BLaER1 (cell line): ENCODE measurements around the gene ARPC2.

Source experiments
- H3K27ac ChIP-seq: shearing (Covaris generic); formaldehyde crosslinking; 2 replicates; pipeline ENCODE4 v1.8.1; 2022
- H3K27me3 ChIP-seq: shearing (Covaris generic); formaldehyde crosslinking; 2 replicates; pipeline ENCODE4 v1.8.1; 2022
- H3K36me3 ChIP-seq: shearing (Covaris generic); formaldehyde crosslinking; 2 replicates; pipeline ENCODE4 v1.8.1; 2022
- H3K4me1 ChIP-seq: shearing (Covaris generic); formaldehyde crosslinking; 2 replicates; pipeline ENCODE4 v1.8.1; 2022
- H3K4me2 ChIP-seq: shearing (Covaris generic); formaldehyde crosslinking; 2 replicates; pipeline ENCODE4 v1.8.1; 2022
- H3K4me3 ChIP-seq: shearing (Covaris generic); formaldehyde crosslinking; 2 replicates; pipeline ENCODE4 v1.8.1; 2022
- H3K9ac ChIP-seq: shearing (Covaris generic); formaldehyde crosslinking; 2 replicates; pipeline ENCODE4 v1.8.1; 2022
- H3K9me3 ChIP-seq: shearing (Covaris generic); formaldehyde crosslinking; 2 replicates; pipeline ENCODE4 v1.8.1; 2022
- H4K20me1 ChIP-seq: shearing (Covaris generic); formaldehyde crosslinking; 2 replicates; pipeline ENCODE4 v1.8.1; 2022
- Cebpa-rat ChIP-seq: shearing (Covaris generic); IDR thresholded peaks from 2 replicates; pipeline ENCODE4 v1.8.1; 2022

ARPC2 gene

DNA sequence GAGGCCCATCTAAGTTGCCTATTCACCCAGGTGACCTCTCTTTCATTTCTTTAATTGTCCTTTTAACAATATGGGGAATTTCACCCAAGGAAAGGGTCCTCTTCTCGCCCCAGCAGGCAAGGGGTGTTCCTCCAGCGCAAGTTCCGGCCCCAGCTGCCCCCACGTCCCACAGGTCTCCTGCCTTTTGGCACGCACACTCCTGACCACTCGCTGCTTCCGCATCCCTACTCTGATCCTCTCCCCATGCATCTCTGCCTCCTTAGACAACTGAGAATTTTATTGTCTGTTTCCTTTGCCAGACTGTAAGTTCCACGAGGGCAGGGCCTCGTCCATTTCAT, 684 bp upstream of the ARPC2 start:
- Histone ChIP-seq H3K4me2 (peak overlapping the region; percentile 68), H4K20me1 (peaks cover 39% of the 10 kb centered on the region), H3K27me3 (no peaks in the 10 kb centered on the region), H3K9me3 (no peaks in the 10 kb centered on the region), H3K4me1 (peaks cover 42% of the 10 kb centered on the region), H3K36me3 (peaks cover 6% of the 10 kb centered on the region; the same call in 1 of the 2 replicates), H3K4me3 (peak overlapping the region; percentile 97), H3K9ac (peak overlapping the region; percentile 96), H3K27ac (peak overlapping the region; percentile 92)
- no peak for TF ChIP-seq Cebpa-rat

DNA sequence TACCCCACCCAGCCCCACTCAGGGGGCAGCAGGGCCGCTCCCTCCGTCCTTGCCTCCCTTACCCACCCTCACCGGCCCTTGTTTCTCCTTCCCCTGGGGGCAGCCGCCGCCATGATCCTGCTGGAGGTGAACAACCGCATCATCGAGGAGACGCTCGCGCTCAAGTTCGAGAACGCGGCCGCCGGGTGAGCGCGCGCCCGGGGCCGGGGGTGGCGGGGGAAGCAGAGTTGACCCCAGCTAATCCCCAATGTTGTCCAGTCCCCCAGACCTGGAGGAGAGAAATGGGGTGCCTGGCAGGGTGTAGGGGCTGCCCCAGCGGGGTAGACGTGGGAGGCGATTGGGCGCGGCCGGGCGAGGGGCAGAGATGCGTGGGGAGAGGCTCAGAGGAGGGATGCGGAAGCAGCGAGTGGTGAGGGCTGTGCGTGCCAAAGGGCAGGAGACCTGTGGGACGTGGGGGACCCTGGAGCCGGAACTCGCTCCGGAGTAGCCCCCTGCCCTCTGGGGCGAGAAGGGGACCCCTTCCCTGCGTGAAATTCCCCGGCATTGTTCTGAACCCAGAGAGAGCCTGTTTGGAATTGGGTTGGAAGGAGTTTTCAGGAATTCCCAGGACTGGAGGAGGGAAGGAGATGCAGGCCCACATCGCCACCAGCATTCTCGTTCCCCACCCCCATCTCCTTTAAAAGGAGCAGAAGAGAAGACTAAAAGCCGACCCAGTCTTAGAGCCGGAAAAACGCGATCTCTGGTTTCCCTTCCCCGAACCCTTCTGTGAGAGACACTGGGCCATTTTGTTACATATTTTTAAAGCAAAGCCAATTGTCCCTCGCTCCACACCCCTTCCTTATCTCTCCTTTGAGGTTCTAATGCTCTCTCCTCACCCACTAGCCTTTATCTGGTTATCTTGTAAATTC, 625 bp downstream of the ARPC2 start:
- Histone ChIP-seq H3K27me3 (no peaks in the 10 kb centered on the region), H3K9ac (peak overlapping the region; percentile 96), H3K4me1 (peaks cover 55% of the 10 kb centered on the region)

DNA sequence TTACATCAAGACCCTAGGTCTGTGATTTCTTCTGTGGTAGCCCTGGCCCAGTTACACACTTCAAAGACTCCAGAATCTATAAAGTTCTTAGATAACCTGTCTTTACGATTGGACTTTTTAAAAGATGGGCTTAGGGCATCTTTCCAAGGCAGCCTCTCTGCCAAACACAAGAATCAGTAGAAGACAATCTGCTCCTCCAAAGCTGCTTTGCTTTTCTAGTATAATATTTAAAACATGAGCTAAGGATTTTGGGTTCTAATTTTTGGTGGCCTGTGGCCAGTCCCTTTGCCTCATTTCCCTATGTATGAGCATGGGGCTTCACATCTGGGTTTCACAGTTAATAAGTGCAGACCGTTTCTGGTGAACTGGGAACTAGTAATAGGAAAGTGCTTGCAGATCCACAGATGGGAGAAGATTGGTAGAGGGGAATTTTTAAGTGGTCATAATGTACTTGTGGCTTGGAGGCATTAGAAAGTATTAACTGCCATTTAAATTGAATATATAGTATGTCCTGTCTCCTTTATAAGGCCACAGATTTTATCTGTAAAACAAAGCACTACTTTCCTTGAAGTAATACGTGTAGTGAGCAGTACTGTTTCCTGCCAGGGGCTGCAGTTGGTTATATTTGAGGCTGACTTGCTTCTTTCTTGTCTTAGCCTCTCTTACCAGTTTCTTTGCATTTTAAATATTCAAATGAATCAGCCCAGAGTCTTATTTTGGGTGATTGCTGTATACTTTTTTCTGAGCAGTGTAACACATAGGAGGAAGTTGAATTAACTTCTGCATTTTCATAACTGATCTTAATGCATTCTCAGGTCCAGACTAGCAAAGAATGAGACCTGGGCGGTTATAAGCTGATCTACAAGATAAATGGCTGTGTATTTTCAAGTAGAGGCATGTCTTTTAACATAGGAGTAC, 1.5 kb downstream of the ARPC2 start:
- Histone ChIP-seq H3K4me2 (peak overlapping the region; percentile 94), H3K27ac (peak overlapping the region; percentile 92), H3K9me3 (no peaks in the 10 kb centered on the region), H3K9ac (peak overlapping the region; percentile 96), H4K20me1 (peaks cover 61% of the 10 kb centered on the region), H3K4me1 (peaks cover 62% of the 10 kb centered on the region), H3K36me3 (peaks cover 27% of the 10 kb centered on the region), H3K4me3 (peak overlapping the region; percentile 97), H3K27me3 (no peaks in the 10 kb centered on the region)
- TF ChIP-seq Cebpa-rat, result no peak

More for the DNA sequence above, 625 bp downstream of the ARPC2 start:
- Histone ChIP-seq H3K4me3 (peak overlapping the region; percentile 97), H3K27ac (peak overlapping the region; percentile 92), H3K9me3 (no peaks in the 10 kb centered on the region), H4K20me1 (peaks cover 52% of the 10 kb centered on the region), H3K36me3 (peaks cover 19% of the 10 kb centered on the region; the same call in 1 of the 2 replicates), H3K4me2 (peak overlapping the region; percentile 94)
- TF ChIP-seq Cebpa-rat, result no peak

DNA sequence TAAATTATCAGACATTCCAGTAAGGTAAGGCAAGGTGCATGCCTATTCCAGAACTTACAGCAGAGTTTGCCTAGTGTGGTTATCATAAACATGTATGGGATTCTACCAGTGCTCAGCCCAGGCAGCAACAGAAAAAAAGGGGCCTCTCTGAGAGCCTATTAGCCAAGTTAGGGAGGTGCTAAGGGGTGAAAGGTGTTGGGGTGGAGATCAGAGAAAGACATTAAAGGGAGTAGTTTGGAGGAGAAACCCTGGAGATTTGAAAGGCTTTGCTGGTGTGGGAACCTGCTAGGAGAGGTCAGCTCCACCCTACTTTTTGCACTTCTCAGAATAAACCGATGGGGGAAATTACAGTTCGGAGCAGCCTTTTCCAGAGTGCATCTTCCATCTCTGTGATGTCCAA, 2.9 kb downstream of the ARPC2 start:
- peaks cover 41% of the 10 kb centered on the region for H3K36me3 ChIP-seq
- H3K4me1 ChIP-seq, result peaks cover 62% of the 10 kb centered on the region
- H3K4me3 ChIP-seq, result peak overlapping the region; percentile 97; the same call in 1 of the 2 replicates
- H3K9me3 ChIP-seq, result no peaks in the 10 kb centered on the region
- peaks cover 75% of the 10 kb centered on the region for H4K20me1 ChIP-seq
- no peaks in the 10 kb centered on the region for H3K27me3 ChIP-seq
- H3K9ac ChIP-seq, result peak overlapping the region; percentile 96
- H3K27ac ChIP-seq, result no peak overlapping the region
- H3K4me2 ChIP-seq, result peak overlapping the region; percentile 94
- TF ChIP-seq Cebpa-rat, result no peak

DNA sequence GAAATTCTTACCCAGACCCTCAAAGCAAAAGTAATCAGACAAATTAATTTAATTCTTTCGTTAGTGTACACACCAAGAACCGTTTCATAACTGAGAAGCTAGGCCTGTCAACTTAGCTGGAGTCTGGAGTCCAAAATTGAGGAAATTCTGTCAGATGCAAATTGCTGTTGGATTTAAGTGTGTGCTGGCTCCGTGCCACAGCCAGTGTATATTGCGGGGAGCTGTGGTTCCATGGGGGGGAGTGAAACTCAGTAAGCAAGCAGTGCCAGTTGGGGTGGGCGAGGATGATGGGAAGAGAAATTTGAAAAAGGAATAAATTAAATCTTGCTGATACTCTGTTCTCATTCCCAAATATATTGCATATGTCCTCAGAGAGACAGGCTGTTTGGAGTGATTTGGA, 4.0 kb downstream of the ARPC2 start:
- Histone ChIP-seq H3K4me1 (peaks cover 60% of the 10 kb centered on the region), H3K9me3 (no peaks in the 10 kb centered on the region), H3K27me3 (no peaks in the 10 kb centered on the region), H3K36me3 (peaks cover 52% of the 10 kb centered on the region), H4K20me1 (peaks cover 86% of the 10 kb centered on the region), H3K4me3 (no peak overlapping the region), H3K27ac (no peak overlapping the region), H3K4me2 (peak overlapping the region; percentile 94), H3K9ac (no peak overlapping the region)
- no peak for TF ChIP-seq Cebpa-rat

DNA sequence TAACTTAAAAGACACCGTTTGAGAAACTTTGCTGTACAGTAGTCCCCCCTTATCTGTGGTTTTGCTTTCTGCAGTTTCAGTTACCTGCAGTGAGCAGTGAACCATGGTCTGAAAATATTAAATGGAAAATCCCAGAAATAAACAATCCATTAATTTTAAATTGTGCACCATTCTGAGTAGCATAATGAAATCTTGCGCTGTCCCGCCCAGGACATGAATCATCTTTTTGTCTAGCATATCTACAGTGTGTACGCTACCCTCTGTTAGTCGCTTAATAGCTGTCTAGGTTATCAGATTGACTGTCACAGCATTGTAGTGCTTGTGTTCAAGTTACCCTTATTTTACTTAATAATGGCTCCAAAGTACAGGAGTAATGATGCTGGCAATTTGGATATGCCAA, 6.1 kb downstream of the ARPC2 start:
- Histone ChIP-seq H3K27me3 (no peaks in the 10 kb centered on the region), H3K9me3 (no peaks in the 10 kb centered on the region), H3K4me1 (peaks cover 60% of the 10 kb centered on the region), H3K27ac (no peak overlapping the region), H3K4me3 (no peak overlapping the region), H3K4me2 (no peak overlapping the region), H4K20me1 (peaks cover 91% of the 10 kb centered on the region), H3K36me3 (peaks cover 71% of the 10 kb centered on the region), H3K9ac (no peak overlapping the region)
- TF ChIP-seq Cebpa-rat, result no peak

DNA sequence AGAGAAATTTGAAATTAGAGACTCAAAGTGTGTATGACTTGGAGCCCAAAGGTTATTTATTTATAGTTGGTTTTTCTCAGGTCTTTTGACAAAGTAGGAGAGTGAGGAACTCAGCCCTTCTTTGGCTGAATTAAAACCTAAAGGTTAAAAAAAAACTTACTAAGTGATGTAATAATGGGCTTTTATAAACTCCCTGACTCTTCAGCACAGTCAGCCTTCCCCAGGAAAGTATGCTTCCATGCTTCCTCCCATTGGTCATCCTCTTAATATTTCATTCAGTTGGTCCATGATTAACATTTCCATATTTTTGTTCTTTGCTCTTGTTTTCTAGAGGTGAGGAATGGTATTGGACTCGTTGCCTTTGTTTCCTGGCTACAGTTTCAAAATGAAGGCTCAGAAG, 7.2 kb downstream of the ARPC2 start:
- Histone ChIP-seq H3K4me1 (peaks cover 60% of the 10 kb centered on the region), H3K4me2 (no peak overlapping the region), H3K9me3 (no peaks in the 10 kb centered on the region), H4K20me1 (peaks cover 80% of the 10 kb centered on the region), H3K27me3 (no peaks in the 10 kb centered on the region), H3K27ac (no peak overlapping the region), H3K4me3 (no peak overlapping the region), H3K9ac (no peak overlapping the region), H3K36me3 (peaks cover 80% of the 10 kb centered on the region)
- TF ChIP-seq Cebpa-rat, result no peak

DNA sequence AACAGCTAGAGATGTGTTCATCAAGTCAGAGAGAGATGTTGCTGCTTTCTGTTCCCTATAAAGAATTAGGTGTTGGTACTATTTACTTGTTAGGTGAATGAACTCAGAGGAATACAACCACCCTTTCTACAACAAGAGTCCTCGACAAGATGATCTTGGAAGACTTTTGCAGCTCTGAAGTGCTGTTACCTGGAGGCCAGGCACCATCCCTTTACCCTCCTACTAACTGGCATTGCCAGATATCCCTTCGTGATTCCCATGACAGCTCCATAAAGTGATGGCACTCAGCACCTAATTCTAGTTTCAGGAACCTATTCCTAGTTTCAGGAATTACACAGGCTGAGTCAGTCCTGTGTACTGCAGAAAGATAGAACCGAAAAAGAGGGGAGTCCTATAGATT, 9.9 kb downstream of the ARPC2 start:
- no peak overlapping the region for H3K27ac ChIP-seq
- no peak for TF ChIP-seq Cebpa-rat

DNA sequence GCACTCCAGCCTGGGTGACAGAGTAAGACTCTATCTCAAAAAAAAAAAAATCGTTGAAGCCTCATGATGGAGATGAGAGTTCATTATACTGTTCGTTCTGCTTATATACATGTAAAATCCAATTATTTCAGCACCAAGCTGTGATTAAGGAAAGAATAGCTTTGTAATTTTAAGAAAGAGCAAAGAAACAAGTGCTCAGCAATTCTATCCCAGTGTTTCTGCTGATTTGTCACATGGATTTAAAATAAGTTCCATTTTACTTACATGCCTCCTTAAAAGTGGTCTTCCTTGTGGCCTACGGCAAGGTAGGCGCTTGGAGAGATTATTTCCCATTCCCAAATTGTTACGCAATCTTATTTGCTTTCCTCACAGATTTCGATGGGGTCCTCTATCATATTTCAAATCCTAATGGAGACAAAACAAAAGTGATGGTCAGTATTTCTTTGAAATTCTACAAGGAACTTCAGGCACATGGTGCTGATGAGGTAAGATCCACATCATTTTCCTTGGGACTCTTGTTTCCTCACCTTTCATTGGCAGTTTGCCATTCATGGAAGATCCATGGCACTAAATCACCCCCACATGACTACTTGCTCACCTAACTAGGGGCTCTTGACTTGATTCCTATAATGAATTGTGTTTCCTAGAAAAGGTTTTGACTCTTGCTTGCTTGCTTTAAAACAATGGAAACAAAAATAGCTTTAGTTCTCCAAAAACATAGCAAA, 11.5 kb downstream of the ARPC2 start:
- peak overlapping the region; percentile 25; the same call in 1 of the 2 replicates for H3K9ac ChIP-seq
- H3K4me3 ChIP-seq, result no peak overlapping the region
- peaks cover 92% of the 10 kb centered on the region for H3K36me3 ChIP-seq
- H3K4me2 ChIP-seq, result peak overlapping the region; percentile 77
- no peaks in the 10 kb centered on the region for H3K27me3 ChIP-seq
- peaks cover 35% of the 10 kb centered on the region for H3K4me1 ChIP-seq
- H3K9me3 ChIP-seq, result no peaks in the 10 kb centered on the region
- peak overlapping the region; percentile 77 for H3K27ac ChIP-seq
- TF ChIP-seq Cebpa-rat, result peak; percentile 92
- H4K20me1 ChIP-seq, result peaks cover 53% of the 10 kb centered on the region

More for the DNA sequence above, 9.9 kb downstream of the ARPC2 start:
- Histone ChIP-seq H3K9me3 (no peaks in the 10 kb centered on the region), H3K27me3 (no peaks in the 10 kb centered on the region), H3K36me3 (peaks cover 92% of the 10 kb centered on the region), H3K4me2 (no peak overlapping the region), H4K20me1 (peaks cover 58% of the 10 kb centered on the region), H3K4me1 (peaks cover 49% of the 10 kb centered on the region), H3K4me3 (no peak overlapping the region), H3K9ac (no peak overlapping the region)
